Measurements from ENCODE around the gene SCEL. TPM values are rescaled to one million over a fixed set of nuclear protein-coding genes. Genes with fewer than 3 reads are reported as not detected.

Gene SCEL
- total RNA-seq, 1 donor from 2014 or later = not detected

DNA sequence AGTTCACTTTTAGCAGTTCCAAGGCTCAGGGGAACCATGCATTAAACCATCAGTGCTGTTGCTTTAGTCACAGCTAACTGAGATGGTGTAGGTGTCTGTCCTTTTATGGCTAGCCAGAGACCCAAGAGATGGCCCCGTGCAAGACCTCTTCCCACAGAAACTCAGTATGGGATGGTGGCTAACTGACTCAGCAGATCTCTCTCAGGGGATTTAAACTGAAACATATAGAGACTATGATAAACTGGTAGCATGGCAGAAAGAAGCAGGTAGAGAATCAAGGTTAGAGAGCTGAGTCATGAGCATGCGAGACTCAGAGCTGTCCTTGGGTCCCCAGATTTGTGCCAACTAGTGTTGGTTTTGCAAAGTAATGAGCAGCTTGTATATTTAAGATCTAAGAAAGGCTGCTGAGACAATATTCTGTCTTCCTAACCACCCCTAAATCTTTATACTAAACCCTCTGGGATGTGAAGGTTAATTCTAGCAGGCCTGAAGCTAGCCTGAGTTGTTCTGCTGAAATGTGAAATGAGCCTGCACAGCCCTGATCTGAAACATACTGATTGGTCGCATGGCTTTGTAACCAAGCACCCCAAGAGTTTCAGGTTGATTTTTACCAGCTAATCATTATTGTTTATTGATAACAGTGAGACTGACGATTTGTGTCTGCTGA lies 6.5 kb upstream of the SCEL start:
- no peak for TF ChIP-seq CTCF (IDR thresholded peaks at IDR 0.05; ENCODE audit: unreplicated experiment)
- Mint-ChIP-seq H3K27me3 (no peaks in the 10 kb centered on the region), H3K36me3 (ENCODE audit: insufficient read depth) (no peaks in the 10 kb centered on the region), H3K4me3 (ENCODE audit: low read depth) (no peak overlapping the region), H3K4me1 (ENCODE audit: low read depth) (no peaks in the 10 kb centered on the region), H3K9me3 (ENCODE audit: low read depth) (no peaks in the 10 kb centered on the region), H3K27ac (no peak overlapping the region)
- no peak for DNase-seq (ENCODE audit: low spot score, unreplicated experiment)

GRCh38 chr13:77529501-77529840 lies 6.0 kb upstream of the SCEL start:
- no peak for TF ChIP-seq CTCF (IDR thresholded peaks at IDR 0.05; ENCODE audit: unreplicated experiment)
- Mint-ChIP-seq H3K9me3 (ENCODE audit: low read depth) (no peaks in the 10 kb centered on the region), H3K4me1 (ENCODE audit: low read depth) (no peaks in the 10 kb centered on the region), H3K36me3 (ENCODE audit: insufficient read depth) (no peaks in the 10 kb centered on the region), H3K4me3 (ENCODE audit: low read depth) (no peak overlapping the region), H3K27me3 (no peaks in the 10 kb centered on the region), H3K27ac (no peak overlapping the region)
- no peak for DNase-seq (ENCODE audit: low spot score, unreplicated experiment)

GRCh38 chr13:77530875-77531274 lies 4.6 kb upstream of the SCEL start:
- H3K4me1 Mint-ChIP-seq (ENCODE audit: low read depth) = no peaks in the 10 kb centered on the region
- no peaks in the 10 kb centered on the region for H3K36me3 Mint-ChIP-seq (ENCODE audit: insufficient read depth)
- no peak overlapping the region for H3K4me3 Mint-ChIP-seq (ENCODE audit: low read depth)
- H3K9me3 Mint-ChIP-seq (ENCODE audit: low read depth) = no peaks in the 10 kb centered on the region
- no peak overlapping the region for H3K27ac Mint-ChIP-seq
- TF ChIP-seq CTCF (IDR thresholded peaks at IDR 0.05; ENCODE audit: unreplicated experiment) = no peak
- DNase-seq (ENCODE audit: low spot score, unreplicated experiment) = no peak
- H3K27me3 Mint-ChIP-seq = no peaks in the 10 kb centered on the region

DNA sequence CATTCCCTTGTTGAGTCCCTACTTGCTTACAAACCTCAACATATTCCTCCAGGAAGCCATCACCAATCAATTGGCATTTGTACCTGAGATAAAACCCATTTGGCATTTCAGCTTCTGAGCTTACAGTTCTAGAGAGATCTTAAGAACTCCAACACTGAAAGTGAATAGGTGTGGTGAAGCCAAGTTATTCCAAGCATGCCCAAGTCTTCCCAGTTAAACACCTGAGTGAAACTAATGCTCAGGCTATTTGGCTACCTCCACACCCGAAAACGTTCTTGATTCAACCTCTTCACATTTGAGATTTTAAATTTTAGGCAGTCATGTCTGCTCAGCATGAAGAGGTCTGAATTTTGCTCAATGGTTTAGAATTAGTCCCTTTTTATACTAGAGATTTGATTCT lies 2.5 kb upstream of the SCEL start:
- TF ChIP-seq CTCF (IDR thresholded peaks at IDR 0.05; ENCODE audit: unreplicated experiment) = no peak
- no peaks in the 10 kb centered on the region for H3K27me3 Mint-ChIP-seq
- H3K4me1 Mint-ChIP-seq (ENCODE audit: low read depth) = peaks cover 4% of the 10 kb centered on the region
- H3K27ac Mint-ChIP-seq = no peak overlapping the region
- H3K4me3 Mint-ChIP-seq (ENCODE audit: low read depth) = no peak overlapping the region
- H3K9me3 Mint-ChIP-seq (ENCODE audit: low read depth) = no peaks in the 10 kb centered on the region
- H3K36me3 Mint-ChIP-seq (ENCODE audit: insufficient read depth) = no peaks in the 10 kb centered on the region
- DNase-seq (ENCODE audit: low spot score, unreplicated experiment) = no peak

DNA sequence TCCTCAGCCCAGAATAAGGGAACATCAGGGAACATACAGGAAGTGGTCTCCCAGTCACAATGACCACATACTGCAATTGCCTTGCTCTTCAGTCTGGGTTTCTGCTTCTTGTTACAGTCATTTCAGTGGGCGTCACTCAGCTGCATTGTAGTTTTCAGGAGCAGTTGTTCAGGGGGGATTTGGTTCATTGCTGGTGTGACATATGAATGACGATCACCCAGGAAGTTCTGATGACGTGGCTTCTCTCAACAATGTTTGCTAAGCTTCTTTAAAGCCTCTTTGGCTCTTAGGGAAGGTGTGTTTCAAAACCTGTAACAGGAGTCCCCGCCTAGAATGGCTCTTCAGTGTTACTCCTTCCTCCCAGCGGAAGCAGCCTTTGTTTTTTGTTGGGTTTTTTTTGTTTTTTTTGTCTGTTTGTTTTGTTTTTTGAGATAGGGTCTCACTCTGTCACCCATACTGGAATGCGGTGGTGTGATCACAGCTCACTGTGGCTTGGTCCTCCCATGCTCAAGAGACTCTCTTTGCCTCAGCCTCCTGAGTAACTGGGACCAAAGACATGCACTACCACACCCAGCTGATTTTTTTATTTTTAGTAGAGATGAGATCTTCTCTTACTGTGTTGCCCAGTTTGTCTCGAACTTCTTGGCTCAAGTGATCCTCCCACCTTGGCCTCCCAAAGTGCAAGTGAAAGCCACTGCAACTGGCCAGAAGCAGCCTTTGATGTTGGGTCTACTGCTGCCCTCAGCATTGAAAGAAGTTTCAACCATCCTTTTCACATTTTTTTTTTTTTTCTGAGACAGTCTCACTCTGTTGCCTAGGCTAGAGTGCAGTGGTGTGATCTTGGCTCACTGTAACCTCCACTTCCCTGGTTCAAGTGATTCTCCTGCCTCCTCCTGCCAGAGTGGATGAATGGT lies 1.4 kb upstream of the SCEL start:
- Mint-ChIP-seq H3K27ac (no peak overlapping the region), H3K36me3 (ENCODE audit: insufficient read depth) (no peaks in the 10 kb centered on the region)

More for the DNA sequence above, 1.4 kb upstream of the SCEL start:
- no peaks in the 10 kb centered on the region for H3K9me3 Mint-ChIP-seq (ENCODE audit: low read depth)
- H3K27me3 Mint-ChIP-seq = no peaks in the 10 kb centered on the region
- peaks cover 4% of the 10 kb centered on the region for H3K4me1 Mint-ChIP-seq (ENCODE audit: low read depth)
- no peak for TF ChIP-seq CTCF (IDR thresholded peaks at IDR 0.05; ENCODE audit: unreplicated experiment)
- H3K4me3 Mint-ChIP-seq (ENCODE audit: low read depth) = no peak overlapping the region
- no peak for DNase-seq (ENCODE audit: low spot score, unreplicated experiment)
